Gastroesophageal sphincter (tissue), 4 donors: ENCODE results near the gene CTAG1A. TPM values are rescaled to one million over a fixed set of nuclear protein-coding genes. Genes with fewer than 3 reads are reported as not detected.

Experiments
- ATAC-seq: fragments of 150-250 bp; one replicate; pipeline ENCODE4 v1.9.1; 2016; ENCODE audit warnings: mild to moderate bottlenecking, moderate library complexity
- H3K27ac ChIP-seq, 4 donors: fragments of 200-600 bp; sonication (generic) in 3 of 4; 1 replicate in 3 of 4; 2 replicates in 1 of 4; pipeline ENCODE4 v1.5.1; 2016 to 2019
- H3K27me3 ChIP-seq: fragments of 200-600 bp; sonication (generic); one replicate; pipeline ENCODE4 v1.5.1; 2019
- H3K36me3 ChIP-seq, 2 donors: fragments of 200-600 bp; sonication (generic); one replicate each; pipeline ENCODE4 v1.5.1; 2019; ENCODE audit warnings: control low read depth in 1 of 2
- H3K4me1 ChIP-seq, 3 donors: fragments of 200-600 bp; sonication (generic); 1 replicate in 2 of 3; 2 replicates in 1 of 3; pipeline ENCODE4 v1.5.1; 2016 to 2019; ENCODE audit warnings: control low read depth in 2 of 3
- H3K4me3 ChIP-seq, 2 donors: fragments of 200-600 bp; sonication (generic); one replicate each; pipeline ENCODE4 v1.5.1; 2019; ENCODE audit warnings: mild to moderate bottlenecking in 1 of 2, moderate library complexity in 1 of 2
- H3K9me3 ChIP-seq, 3 donors: fragments of 200-600 bp; sonication (generic); one replicate each; pipeline ENCODE4 v1.5.1; 2017 to 2019; ENCODE audit warnings: control low read depth in 2 of 3
- CTCF ChIP-seq, 4 experiments: fragments of 200-600 bp in 2 of 4; fragments of 450-650 bp in 2 of 4; sonication (generic) in 1 of 4; IDR thresholded peaks; one replicate each; pipeline ENCODE4 v1.5.1; 2017 to 2019; ENCODE audit warnings: antibody characterized with exemption in 4 of 4, mild to moderate bottlenecking in 2 of 4, moderate library complexity in 2 of 4
- EP300 ChIP-seq: sonication (generic); formaldehyde crosslinking; IDR thresholded peaks from one replicate; pipeline ENCODE4 v1.6.1; 2017; ENCODE audit warnings: antibody characterized with exemption, mild to moderate bottlenecking
- POLR2A ChIP-seq, 2 donors: fragments of 450-650 bp; IDR thresholded peaks; one replicate each; pipeline ENCODE4 v1.6.1; 2017; ENCODE audit warnings: antibody characterized with exemption in 2 of 2, mild to moderate bottlenecking in 2 of 2, moderate library complexity in 1 of 2
- POLR2AphosphoS5 ChIP-seq: sonication (generic); formaldehyde crosslinking; IDR thresholded peaks from one replicate; pipeline ENCODE4 v1.6.1; 2017; ENCODE audit warnings: antibody characterized with exemption
- whole genome bisulfite sequencing, 2 donors: methylation state at CpG; one replicate each; pipeline ENCODE4 v1.1.5; 2018; ENCODE audit warnings: low coverage in 1 of 2; 5-methylcytosine and 5-hydroxymethylcytosine counted together
- total RNA-seq, 4 donors: library from RNA; depleted of rRNA; stranded (reverse); fragments of >200 nt; gene quantifications; one replicate each; pipeline ENCODE4 v1.1.0, GENCODE V29; 2016

The CTAG1A gene
- total RNA-seq, 4 donors from 2014 or later, result not detected

DNA sequence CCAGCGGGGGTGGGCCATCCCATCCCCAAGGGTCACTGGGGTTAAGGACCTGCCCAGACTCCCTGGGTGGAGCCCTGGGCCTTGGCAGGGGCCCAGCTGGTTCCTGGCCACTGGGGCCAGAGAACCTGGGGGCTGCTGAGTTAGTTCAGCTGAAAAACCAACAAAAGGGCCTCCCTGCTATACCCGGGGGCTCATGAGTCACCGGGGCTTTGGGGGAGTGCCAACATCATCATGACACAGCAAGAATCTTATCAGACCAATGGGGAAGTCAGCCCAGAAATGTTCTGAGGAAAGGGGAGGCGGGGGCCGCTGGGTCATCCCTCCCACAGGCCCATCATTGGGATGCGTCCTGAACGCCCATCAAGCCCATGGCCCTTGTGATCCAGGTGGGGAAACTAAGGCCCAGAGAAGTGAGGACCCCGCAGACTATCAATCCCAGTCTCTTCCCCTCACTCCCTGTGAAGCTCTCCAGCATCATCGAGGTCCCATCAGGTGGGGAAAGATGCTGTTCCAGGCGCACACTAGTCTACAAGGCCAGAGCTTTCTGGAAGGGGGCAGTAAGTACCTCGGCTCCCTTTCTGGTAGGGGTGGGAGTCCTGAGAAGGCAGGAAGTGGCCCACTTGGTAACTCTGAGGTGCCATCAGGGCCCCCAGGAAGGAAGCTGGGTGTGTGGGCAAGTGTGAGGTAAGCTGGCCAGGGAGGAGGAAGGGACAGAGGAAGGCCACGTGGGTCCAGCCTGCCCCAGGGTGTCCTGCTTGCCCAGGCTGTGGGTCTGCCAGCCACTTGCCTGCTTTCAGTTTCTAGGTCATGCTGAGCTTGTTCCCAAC lies 42.8 kb upstream of the CTAG1A start:
- Histone ChIP-seq H3K36me3 (no peaks in the 10 kb centered on the region), H3K27me3 (no peaks in the 10 kb centered on the region), H3K9me3 (no peaks in the 10 kb centered on the region), H3K27ac (peak overlapping the region; percentile 14 to 80 (median 64)), H3K4me3 (no peak overlapping the region), H3K4me1 (peaks cover 0 to 28% (median 8%) of the 10 kb centered on the region in 3 donors)
- 62% methylated on average over 5 of the region's 12 CpGs; no CpG with 5 or more reads in 1 of the 2 donors for WGBS, 2 donors
- ATAC-seq, result peak; percentile 55
- TF ChIP-seq POLR2AphosphoS5 (no peak), EP300 (no peak), CTCF (IDR thresholded peaks at IDR 0.05) (no peak), POLR2A (IDR thresholded peaks at IDR 0.05) (no peak)

DNA sequence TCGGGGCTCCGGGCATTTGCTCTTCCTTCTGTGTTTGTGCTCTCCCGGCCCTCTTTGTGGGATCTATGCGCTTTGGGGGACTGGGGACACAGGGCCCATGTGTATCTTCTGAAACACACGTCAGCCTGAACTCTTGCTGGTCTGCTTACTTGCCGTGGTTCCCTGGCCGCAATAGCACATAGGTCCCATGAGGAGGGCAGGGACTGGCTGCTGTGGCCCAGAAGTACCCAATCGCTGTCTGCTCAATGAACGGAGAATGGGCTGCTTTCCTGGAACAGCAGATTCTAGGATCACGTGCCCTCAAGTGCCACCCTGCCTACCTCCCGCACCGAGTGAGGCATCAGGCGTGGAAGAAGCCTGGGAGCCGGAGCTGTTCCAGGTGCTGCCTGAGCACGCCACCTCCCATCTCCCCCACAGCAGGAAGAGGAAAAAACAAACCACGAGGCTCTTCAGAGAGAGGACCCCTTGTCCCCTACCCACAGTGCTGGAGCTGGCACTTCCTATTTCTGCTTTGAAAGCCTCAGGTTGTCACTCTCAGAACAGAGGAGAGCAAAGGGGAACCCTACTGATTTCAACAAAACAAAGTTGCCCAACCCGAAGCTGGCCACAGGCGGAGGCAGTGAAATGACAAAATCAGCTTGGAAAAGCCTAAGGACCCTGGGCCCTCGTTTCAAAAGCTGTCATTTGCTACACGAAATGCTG lies 42.1 kb upstream of the CTAG1A start:
- Histone ChIP-seq H3K4me3 (no peak overlapping the region), H3K9me3 (no peaks in the 10 kb centered on the region), H3K27ac (peak overlapping the region in 3 of 4 donors; percentile 61 to 80 (median 67)), H3K36me3 (no peaks in the 10 kb centered on the region), H3K27me3 (no peaks in the 10 kb centered on the region), H3K4me1 (peaks cover 0 to 28% (median 8%) of the 10 kb centered on the region in 3 donors)
- WGBS, 2 donors, result no CpG with 5 or more reads among the region's 20 CpGs
- ATAC-seq, result no peak
- TF ChIP-seq POLR2AphosphoS5 (no peak), POLR2A (IDR thresholded peaks at IDR 0.05) (no peak), CTCF (IDR thresholded peaks at IDR 0.05) (no peak), EP300 (no peak)

GRCh38 chrX:154545673-154546274 lies 39.2 kb upstream of the CTAG1A start:
- WGBS, 2 donors, result 100% methylated on average over 2 to 4 of the region's 17 CpGs
- Histone ChIP-seq H3K27me3 (no peaks in the 10 kb centered on the region), H3K9me3 (no peaks in the 10 kb centered on the region), H3K27ac (no peak overlapping the region), H3K4me3 (peak overlapping the region; percentile 69 to 70), H3K4me1 (peaks cover 0 to 55% (median 8%) of the 10 kb centered on the region in 3 donors), H3K36me3 (no peaks in the 10 kb centered on the region)
- no peak for TF ChIP-seq EP300
- TF ChIP-seq POLR2AphosphoS5, result no peak
- TF ChIP-seq CTCF (IDR thresholded peaks at IDR 0.05), result no peak
- TF ChIP-seq POLR2A (IDR thresholded peaks at IDR 0.05), result no peak
- ATAC-seq, result no peak

GRCh38 chrX:154546354-154547244 lies 38.3 kb upstream of the CTAG1A start, which contains the start of gene G6PD:
G6PD (minus strand) TSS chrX:154546846; CDS start chrX:154546155, 691 bp downstream.
- no peaks in the 10 kb centered on the region for H3K27me3 ChIP-seq
- peaks cover 0 to 49% (median 3%) of the 10 kb centered on the region in 3 donors for H3K4me1 ChIP-seq
- ATAC-seq, result peak; percentile 79
- H3K4me3 ChIP-seq, result peak within 1 kb of the TSS; percentile 69 to 70
- H3K36me3 ChIP-seq, result no peaks in the 10 kb centered on the region
- 44% methylated on average over 5 of the region's 92 CpGs; no CpG with 5 or more reads in 1 of the 2 donors for WGBS, 2 donors
- peak within 1 kb of the TSS; percentile 76 to 90 (median 88) for H3K27ac ChIP-seq
- H3K9me3 ChIP-seq, result no peaks in the 10 kb centered on the region
- TF ChIP-seq EP300 (no peak), CTCF (IDR thresholded peaks at IDR 0.05) (peak in 3 of 4 experiments; percentile 20 to 35 (median 30)), POLR2AphosphoS5 (no peak), POLR2A (IDR thresholded peaks at IDR 0.05) (peak in 1 of 2 donors; percentile 22)
